AG09309 (cell line): ENCODE data around the gene GRIK1.

Source experiments
- DNase-seq: peaks from one replicate; pipeline ENCODE4 v3.0.0-alpha.2; 2010; ENCODE audit warnings: low read depth
- H3K4me3 ChIP-seq: 2 replicates; pipeline ENCODE4 v1.5.1; 2011; ENCODE audit warnings: mild to moderate bottlenecking, low read depth, low read length, moderate library complexity; ENCODE audit not compliant: control insufficient read depth
- CTCF ChIP-seq: IDR thresholded peaks from 2 replicates; pipeline ENCODE4 v1.5.1; 2011; ENCODE audit warnings: mild to moderate bottlenecking, low read depth, low read length, inconsistent platforms; ENCODE audit not compliant: insufficient read depth, control insufficient read depth; ENCODE audit errors: missing control alignments

The GRIK1 gene

GRCh38 chr21:29487154-29487553 lies 452.6 kb downstream of the GRIK1 start:
- no peak for DNase-seq
- H3K4me3 ChIP-seq: no peak overlapping the region

More at GRCh38 chr21:29487154-29487553, 452.6 kb downstream of the GRIK1 start:
- TF ChIP-seq CTCF: no peak
